ENCODE measurements around the gene MCL1.

The MCL1 gene

DNA sequence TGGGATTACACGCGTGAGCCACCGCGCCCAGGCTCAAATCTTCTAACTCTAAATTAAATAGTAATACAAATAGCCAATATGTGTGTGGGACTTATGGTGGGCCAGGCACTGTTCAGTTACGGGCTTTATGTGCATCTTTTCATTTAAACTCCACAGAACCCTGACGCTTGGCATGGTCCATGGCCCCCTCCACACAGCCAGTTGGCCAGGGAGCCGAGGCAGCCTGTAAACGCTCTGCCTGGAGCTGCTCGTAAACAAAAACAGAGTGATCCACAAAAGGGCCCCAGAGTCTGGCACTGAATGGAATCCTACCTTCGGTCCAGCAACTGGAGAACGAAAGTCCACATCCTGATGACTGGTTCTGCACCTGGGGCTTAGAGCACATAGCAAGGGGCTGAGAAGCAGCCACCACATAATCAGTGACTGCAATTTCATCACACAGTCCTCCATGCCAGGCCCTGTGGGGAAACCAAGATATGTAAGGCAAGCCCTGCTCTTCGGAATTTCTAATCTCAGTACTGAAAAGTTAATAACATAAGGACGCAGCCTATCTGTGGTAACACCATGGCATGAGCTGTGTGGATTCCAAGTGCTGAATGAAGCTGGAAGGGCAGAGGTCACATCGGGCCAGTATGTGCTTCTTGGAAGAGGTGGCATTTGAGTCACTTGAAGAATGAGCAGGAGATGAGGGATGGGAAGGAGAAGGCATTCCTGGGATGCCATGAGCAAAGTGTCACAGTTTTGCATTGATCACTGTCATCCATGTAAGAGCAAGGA, 43.7 kb downstream of the MCL1 start:
- FAIRE-seq: no peak

GRCh38 chr1:150534002-150534401, 45.4 kb downstream of the MCL1 start:
- FAIRE-seq: no peak

DNA sequence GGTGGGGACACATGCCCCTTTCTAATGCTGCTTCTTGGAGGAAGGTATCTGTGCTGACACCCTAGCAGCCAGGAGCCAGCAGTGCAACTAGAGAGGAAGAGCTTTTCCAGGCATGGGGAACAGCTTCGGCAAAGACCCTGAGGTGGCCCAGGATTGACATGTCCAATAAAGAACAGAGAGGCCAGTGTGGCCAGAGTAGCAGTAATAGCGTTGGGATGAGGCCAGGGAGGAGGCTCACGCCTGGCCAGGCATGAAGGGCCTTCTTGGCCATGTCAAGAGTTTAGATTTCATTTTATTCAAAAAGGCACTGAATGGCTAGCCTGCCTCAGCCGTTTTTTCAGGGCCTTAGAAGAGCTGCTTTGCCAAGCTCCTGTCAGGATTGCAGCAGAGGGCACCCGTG, 46.5 kb downstream of the MCL1 start:
- FAIRE-seq: no peak

DNA sequence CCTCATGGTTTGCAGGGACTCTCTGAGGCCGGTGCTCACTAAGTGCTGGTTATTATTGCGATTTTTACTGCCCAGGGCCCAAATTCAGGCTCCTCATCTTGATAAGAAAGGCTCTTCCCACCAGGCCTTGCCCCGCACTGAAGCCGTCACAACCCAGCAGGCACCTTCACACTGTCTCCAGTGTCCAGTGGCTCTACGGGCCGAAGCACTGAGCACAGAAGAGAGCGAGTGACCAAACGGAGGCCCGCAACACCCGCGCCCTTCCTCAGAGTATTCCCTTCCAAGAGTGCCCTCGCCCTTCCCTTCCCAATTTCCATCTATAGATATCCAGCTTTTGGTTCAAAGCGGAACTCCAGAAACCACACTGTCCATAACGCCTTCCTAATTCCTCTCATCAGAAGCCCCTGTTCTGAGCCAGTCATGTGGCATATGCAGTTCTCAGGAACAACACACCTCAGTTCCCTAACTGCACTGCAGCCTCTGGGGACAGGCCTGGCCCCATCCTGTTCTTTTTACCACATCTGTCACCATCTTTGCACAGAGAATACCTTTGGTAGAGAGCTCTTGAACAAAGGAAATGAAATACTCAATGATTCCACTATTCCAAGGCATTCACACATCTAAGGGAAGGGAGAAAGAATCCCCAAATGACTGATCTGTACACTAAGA, 48.8 kb downstream of the MCL1 start:
- no peak for FAIRE-seq

- FAIRE-seq: no peak
Observed at GRCh38 chr1:150529017-150529416, 50.4 kb downstream of the MCL1 start.

- FAIRE-seq: no peak
Observed at GRCh38 chr1:150528196-150528595, 51.2 kb downstream of the MCL1 start.

DNA sequence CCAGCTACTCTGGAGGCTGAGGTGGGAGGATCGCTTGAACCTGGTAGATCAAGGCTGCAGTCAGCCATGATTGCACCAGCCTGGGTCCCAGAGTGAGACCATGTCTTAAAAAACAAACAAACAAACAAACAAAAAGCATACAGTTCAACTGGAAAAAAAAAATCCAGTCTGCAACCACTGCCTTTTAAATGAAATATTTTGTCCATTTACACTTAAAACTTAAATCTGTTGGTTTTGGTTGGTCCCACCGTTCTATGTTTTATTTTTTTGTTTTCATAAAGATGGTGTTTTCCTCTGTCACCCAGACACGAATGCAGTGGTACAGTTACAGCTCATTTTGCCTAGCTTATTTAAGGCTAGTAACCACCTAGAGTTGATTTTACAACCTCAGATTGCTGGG, 54.1 kb downstream of the MCL1 start:
- no peak for FAIRE-seq
